GM18505 (cell line): ENCODE measurements around the gene IL17RE.
"Not testable (repeated sequence)": the region's sequence is repeated elsewhere in the genome, so short reads cannot be mapped to it uniquely, and the experiment has no call there.

Source experiments
- ATAC-seq: cut with Tn5 transposase; IDR thresholded peaks from one replicate; pipeline ENCODE4 v1.9.1; 2021; ENCODE audit not compliant: unreplicated experiment
- POLR2A ChIP-seq: IDR thresholded peaks from 4 replicates; pipeline ENCODE4 v1.6.1; 2011; ENCODE audit warnings: borderline replicate concordance; ENCODE audit not compliant: insufficient read depth, insufficient read length; ENCODE audit errors: extremely low read depth

Gene IL17RE

DNA sequence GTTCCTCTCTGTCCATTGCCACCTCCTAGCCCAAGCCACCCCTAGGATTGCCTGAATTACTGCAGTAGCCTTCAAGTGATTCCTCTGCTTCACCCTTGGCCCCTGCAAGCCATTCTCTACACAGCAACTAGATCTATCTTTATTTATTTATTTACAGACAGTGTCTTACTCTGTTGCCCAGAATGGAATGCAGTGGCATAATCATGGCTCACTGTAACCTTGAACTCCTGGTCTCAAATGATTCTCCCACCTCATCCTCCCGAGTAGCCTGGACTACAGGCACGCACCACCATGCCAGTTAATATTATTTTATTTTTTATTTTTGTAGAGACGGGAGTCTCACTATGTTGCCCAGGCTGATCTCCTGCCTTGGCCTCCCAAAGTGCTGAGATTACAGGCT, 14.1 kb upstream of the IL17RE start:
- TF ChIP-seq POLR2A: no peak
- no peak for ATAC-seq

DNA sequence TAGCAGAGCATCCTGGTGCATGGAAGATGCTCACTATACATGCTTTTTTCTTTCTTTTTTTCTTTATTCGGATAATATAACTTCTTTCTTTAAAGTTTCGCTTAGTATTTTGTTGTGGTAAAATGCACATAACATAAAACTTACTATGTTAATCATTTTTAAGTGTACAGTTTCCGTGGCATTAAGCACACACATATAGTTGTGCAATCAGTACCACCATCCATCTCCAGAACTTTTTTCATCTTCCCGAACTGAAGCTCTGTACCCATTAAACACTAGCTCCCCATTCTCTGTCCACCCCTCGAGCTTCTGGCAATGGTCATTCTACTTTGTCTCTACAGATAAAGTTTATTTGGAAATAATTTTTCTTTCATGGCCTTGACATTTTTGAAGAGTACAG, 13.2 kb upstream of the IL17RE start:
- no peak for ATAC-seq
- TF ChIP-seq POLR2A: no peak

DNA sequence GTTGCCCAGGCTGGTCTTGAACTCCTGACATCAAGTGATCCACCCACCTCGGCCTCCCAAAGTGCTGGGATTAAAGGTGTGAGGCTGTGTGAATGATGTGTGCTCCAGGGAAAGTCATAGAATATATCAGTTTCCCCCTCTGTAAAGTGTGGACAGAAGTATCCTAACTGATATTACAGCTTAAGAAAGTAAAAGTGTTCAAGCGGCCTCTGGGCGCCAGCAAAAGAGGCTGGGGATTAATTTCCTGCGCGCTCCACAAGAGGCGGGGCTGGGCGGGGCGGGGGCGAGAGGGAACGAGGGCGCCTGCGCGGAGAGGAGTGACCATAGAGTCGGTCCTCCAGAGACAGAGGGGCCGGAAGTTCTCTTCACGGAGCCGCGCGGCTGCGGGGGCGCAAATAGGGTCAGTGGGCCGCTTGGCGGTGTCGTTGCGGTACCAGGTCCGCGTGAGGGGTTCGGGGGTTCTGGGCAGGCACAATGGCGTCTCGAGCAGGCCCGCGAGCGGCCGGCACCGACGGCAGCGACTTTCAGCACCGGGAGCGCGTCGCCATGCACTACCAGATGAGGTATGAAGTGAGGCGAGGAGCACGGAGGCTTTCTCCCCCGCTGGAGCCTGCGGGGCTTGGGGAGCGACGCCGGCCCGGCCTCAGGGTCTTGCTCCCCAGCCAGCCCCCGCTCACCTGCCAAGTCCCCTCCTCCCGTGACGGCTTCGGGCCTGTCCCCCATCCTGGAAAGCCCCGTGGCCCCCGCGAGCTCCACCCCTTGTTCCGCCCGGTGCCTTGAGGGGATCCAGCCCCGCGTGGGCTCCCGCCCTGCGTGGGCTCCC, 12.2 kb upstream of the IL17RE start, which contains the start of gene JAGN1:
Gene JAGN1 (plus strand): TSS at position 362 of the 823 bp plus-strand sequence. CDS start 113 bp downstream, at position 475.
- peak; percentile 95 for TF ChIP-seq POLR2A
- peak; percentile 78 for ATAC-seq

DNA sequence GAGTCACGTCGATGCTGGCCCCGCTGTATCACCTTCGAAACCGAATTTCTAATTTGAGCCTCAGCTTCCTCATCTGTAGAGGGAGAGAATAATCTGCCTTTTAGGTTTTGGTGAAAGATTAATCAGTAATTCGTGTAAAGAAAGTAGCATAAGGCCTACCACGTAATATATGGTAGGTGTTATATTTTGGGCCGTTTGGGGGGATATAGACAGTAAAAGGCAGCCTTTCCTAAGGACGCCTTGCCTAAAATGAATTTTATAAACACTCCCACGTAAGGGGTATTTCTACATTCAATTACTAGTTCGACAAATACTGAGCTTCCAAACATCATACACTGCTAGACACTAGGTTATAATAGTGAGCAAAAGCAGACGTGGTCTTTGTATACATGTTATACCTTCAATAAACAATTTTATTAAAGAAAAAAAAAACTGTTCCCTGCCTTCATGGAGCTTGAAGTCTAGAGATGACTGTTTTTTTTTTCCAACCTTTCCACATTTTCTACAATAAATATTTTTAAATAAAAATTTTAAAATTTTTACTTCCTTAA, 11.5 kb upstream of the IL17RE start:
- no peak for TF ChIP-seq POLR2A
- no peak for ATAC-seq

DNA sequence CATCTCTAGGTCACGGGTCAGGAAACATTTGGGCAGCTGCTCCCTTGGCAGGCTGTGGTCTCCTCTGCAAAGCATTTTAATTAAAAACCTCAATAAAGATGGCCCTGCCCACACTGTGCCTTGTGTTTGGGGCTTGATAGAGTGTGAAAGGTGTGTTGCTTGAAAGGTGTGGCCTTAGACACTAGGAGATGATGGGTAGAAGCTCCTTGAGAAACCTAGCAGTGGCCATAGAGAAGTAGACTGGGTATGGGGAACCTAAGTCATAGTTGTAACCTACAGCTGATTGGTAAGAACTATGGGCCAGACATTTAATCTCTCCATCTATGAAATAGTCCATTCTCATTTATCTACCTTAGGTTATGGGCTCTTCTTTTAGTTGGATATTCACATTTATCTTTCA, 8.9 kb upstream of the IL17RE start:
- no peak for ATAC-seq
- TF ChIP-seq POLR2A: no peak

DNA sequence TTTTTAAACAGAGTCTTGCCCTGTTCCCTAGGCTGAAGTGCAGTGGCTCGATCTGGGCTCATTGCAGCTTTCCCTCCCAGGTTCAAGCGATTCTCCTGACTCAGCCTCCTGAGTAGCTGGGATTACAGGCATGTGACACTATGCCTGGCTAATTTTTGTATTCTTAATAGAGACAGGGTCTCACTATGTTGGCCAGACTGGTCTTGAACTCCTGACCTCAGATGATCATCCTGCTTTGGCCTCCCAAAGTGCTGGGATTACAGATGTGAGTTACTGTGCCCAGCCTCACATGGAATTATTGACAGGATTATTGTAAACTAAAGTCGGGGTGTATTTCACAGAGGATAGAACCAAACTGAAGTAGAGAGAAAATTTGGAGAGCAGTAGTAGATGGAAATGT, 6.9 kb upstream of the IL17RE start:
- not testable (repeated sequence) for ATAC-seq

DNA sequence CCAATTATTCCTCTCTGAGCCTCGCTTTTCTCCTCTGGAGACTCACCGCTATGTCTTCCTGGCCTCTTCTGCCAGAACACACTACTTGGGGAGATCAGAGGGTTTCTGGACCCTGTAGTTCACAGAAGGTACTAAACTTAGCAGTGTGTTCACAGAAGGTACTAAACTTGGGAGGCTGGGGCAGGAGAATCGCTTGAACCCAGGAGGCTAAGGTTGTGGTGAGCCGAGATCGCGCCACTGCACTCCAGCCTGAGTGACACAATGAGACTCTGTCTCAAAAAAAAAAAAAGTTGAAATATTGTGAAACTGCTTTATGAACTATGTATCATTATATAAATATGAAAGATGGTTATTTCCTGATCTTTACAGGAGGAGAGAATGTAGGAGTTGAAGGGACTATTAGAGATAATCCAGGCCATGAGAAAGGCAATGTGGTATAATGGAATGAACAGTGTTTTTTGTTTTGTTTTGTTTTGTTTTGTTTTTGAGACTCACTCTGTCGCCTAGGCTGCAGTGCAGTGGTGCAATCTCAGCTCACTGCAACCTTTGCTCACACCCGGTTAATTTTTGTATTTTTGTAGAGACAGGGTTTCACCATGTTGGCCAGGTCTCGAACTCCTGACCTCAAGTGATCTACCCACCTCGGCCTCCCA, 5.8 kb upstream of the IL17RE start:
- ATAC-seq: not testable (repeated sequence)

DNA sequence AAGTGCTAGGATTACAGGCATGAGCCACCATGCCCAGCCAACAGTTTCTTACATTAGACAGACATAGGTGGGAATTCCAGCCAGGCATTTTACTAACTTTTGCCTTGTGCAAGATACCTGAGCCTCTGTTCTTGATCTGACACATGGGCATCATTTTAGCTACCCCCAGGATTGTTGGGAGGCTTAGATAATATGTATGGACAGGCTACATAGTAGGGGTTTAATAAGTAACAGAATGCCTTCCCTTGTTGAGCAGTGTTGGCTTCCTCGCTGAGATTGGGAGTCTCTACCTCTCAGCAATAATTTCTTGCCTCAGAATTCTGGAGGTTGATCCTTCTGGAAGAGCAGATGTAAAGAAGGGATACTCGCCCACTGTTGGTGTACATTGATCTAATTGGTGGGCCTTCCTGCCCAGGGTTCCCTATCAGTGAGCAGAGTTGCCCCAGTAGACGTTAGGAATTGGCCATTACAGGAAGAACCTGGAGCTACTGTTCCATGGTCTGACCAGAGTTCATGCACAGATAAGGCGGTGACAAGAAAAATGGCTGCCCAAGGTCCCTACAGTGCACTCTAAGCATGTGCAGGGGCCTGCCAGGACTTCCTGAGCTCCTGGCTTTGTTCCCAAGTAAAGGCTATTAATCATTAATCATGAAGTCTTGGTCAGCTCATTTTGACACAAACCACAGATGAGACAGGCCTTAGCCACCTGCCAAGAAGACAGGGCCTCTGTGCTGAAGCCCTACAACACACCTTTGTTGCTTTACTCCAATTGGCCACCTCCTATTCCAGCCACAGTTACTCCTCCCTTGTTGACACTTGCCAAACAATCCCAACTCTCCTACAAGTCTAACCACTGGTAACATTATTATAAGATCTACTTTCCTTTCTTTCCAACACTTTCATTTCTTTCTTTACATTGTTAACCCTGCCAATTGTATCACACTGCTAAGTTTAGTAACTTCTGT, 5.0 kb upstream of the IL17RE start:
- ATAC-seq: no peak
- no peak for TF ChIP-seq POLR2A

DNA sequence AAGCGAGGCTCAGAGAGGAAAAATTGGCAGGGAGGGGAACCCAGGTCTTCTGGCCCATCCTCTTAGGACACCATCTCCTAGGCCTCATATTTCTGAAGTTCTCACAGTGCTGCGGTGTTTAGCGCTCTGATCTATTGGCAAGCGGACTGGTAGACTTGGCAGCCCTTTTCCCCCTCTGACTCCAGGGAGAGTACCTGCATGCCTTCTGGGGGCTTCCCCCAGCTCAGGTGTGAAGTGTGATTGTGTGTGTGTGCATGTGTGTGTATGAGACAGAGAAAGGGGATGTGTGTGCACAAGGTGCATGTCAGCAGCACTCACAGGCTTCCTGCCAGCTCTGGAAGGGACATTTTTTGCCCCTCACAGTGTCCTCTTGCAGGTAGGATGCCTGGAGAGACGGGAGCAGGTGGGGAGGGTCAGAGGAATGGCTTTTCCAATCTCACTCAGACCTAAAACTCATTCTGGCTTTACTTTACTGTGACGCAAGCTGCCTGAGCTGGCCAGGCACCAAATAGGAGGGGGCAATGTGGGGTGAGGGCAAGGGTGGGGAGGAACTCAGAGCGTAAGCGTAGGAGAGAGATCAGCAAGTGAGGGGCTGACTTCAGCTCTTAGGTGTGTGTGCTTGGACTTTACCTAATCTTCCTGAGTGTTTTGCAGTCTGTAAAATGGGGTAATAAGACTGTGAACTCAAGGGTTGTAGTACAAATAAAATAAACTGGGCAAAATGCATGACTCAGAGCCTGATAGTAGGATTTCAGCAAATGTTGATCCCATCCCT, 4.0 kb upstream of the IL17RE start:
- TF ChIP-seq POLR2A: no peak
- no peak for ATAC-seq

DNA sequence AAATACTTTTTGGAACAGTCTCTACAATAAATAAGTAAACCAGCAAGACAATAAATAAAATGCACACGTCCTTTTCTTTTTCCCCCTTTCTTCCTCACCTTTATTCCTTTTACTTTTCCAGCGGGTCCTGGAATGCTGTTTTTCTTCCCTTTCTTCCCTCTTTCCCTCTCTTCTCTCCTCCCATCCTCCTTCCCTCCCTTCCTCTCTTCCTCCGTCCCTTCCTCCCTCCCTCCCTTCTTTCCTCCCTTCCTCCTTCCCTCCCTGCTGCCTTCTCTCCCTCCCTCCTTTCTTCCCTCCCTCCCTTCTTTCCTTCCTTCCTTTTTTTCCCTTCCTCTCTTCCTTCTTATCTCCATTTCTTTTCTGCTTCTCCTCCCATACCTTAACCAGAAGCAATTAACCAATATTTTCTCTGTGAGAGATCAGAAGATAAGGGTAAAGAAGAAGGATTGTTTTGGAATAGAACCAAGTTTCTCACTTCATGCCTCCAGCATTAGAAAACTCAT, 3.3 kb upstream of the IL17RE start:
- ATAC-seq: no peak

DNA sequence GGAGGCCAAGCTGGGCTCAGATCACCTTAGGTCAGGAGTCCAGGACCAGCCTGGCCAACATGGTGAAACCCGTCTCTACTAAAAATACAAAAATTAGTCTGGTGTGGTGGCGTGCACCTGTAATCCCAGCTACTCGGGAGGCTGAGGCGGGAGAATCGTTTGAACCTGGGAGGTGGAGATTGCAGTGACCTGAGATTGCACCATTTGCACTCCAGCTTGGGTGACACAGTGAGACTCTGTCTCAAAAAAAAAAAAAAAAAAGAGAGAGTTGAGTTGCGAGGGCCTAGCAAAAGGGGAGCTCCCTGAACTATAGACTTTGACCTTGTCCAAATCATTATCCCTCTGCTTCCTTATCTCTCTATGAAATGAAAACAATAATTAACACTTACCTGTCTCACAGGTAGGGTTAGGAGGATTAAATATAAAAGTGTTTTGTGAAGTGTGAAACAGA, 1.7 kb upstream of the IL17RE start:
- not testable (repeated sequence) for ATAC-seq

More for the DNA sequence above, 3.3 kb upstream of the IL17RE start:
- no peak for TF ChIP-seq POLR2A

DNA sequence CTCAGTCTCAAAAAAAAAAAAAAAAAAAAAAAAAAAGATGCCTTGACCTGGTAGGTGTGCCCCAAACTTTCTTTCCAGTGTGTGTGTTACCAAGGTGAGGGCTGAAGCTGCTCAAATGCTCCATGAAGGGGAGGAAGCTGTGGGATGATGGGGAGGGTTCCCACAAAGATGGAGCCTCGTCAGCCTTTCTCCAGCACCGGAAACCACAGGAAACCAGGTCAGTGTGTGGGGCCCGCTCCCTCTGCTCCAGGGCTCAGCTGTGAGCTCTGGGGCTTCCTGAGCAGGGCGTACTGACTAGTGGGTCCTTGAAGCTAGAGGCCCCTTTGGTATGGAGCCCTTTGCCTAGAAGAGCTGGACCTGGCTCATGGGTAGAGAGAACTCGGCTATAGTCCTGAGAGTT, 681 bp upstream of the IL17RE start:
- ATAC-seq: no peak
- TF ChIP-seq POLR2A: no peak
